Duodenal mucosa (tissue), 2 donors: ENCODE measurements around the gene C1orf146.
"Not testable (repeated sequence)": the region's sequence is repeated elsewhere in the genome, so short reads cannot be mapped to it uniquely, and the experiment has no call there.

Experiments
- H3K27ac ChIP-seq: one replicate; pipeline ENCODE4 v1.7.0; 2013; ENCODE audit warnings: low read depth, low read length
- H3K27me3 ChIP-seq, 2 donors: one replicate each; pipeline ENCODE4 v1.7.0; 2013; ENCODE audit warnings: low read length in 2 of 2, control low read depth in 1 of 2; ENCODE audit not compliant: insufficient read depth in 2 of 2, control insufficient read depth in 1 of 2
- H3K36me3 ChIP-seq, 2 donors: one replicate each; pipeline ENCODE4 v1.7.0; 2013; ENCODE audit warnings: low read length in 2 of 2, control low read depth in 1 of 2; ENCODE audit not compliant: insufficient read depth in 2 of 2, control insufficient read depth in 1 of 2
- H3K4me1 ChIP-seq, 2 donors: one replicate each; pipeline ENCODE4 v1.7.0; 2013; ENCODE audit warnings: low read length in 2 of 2, control low read depth in 1 of 2; ENCODE audit not compliant: insufficient read depth in 2 of 2, control insufficient read depth in 1 of 2
- H3K4me3 ChIP-seq, 2 donors: one replicate each; pipeline ENCODE4 v1.7.0; 2013; ENCODE audit warnings: low read length in 2 of 2, low read depth in 1 of 2
- H3K9ac ChIP-seq, 2 donors: one replicate each; pipeline ENCODE4 v1.7.0; 2013; ENCODE audit warnings: low read length in 2 of 2, low read depth in 1 of 2
- H3K9me3 ChIP-seq, 2 donors: one replicate each; pipeline ENCODE4 v1.7.0; 2013; ENCODE audit warnings: low read length in 2 of 2, control low read depth in 1 of 2; ENCODE audit not compliant: control insufficient read depth in 1 of 2

C1orf146 gene

DNA sequence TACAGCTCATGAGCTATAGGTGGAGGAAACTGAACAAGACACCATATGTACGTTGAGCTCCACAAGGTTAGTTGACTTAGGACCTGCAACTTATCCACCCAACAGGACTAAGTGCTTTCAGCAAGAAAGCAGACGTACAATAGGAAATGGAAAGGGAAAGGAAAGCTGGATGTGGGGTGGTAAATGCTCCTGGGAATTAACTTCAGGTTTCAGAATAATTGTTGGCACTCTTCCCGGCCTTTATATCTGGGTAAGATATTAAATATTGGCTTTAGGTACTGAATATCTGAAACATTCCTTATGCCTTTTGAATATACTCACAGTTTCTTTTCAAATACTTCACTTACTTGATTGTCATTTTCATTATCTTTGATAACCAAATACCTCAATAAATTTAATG is 44.8 kb downstream of the C1orf146 start:
- no peak overlapping the region for H3K27ac ChIP-seq
- no peaks in the 10 kb centered on the region for H3K4me1 ChIP-seq
- H3K9me3 ChIP-seq: no peaks in the 10 kb centered on the region
- H3K27me3 ChIP-seq: no peaks in the 10 kb centered on the region
- H3K4me3 ChIP-seq: no peak overlapping the region
- H3K9ac ChIP-seq: no peak overlapping the region
- H3K36me3 ChIP-seq: peaks cover 2 to 5% of the 10 kb centered on the region in 2 donors

- Histone ChIP-seq H3K4me3 (no peak overlapping the region), H3K27me3 (no peaks in the 10 kb centered on the region), H3K4me1 (no peaks in the 10 kb centered on the region), H3K36me3 (peaks cover 8 to 18% of the 10 kb centered on the region in 2 donors), H3K9ac (no peak overlapping the region), H3K27ac (no peak overlapping the region), H3K9me3 (no peaks in the 10 kb centered on the region)
Measured at GRCh38 chr1:92273039-92273438, 55.3 kb downstream of the C1orf146 start.

- Histone ChIP-seq H3K4me3 (no peak overlapping the region), H3K9ac (no peak overlapping the region), H3K9me3 (no peaks in the 10 kb centered on the region), H3K27me3 (no peaks in the 10 kb centered on the region), H3K36me3 (peaks cover 8 to 22% of the 10 kb centered on the region in 2 donors), H3K4me1 (no peaks in the 10 kb centered on the region), H3K27ac (no peak overlapping the region)
Measured at GRCh38 chr1:92274939-92275338, 57.2 kb downstream of the C1orf146 start.

DNA sequence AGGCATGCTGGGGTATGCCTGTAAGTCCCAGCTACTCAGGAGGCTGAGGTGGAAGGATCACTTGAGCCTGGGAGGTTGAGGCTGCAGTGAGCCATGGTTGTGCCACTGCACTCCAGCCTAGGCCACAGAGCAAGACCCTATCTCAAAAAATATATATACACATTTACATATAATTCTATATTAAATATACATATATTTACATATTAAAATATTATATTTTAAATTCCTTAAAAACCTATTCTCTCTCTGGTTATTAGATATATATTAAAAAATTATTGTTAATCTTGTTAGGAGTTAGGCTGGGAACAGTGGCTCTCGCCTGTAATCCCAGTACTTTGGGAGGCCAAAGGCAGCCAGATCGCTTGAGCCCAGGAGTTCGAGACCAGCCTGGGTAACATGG is 58.4 kb downstream of the C1orf146 start:
- Histone ChIP-seq H3K9me3 (no peaks in the 10 kb centered on the region), H3K27ac (no peak overlapping the region), H3K36me3 (peaks cover 8 to 18% of the 10 kb centered on the region in 2 donors), H3K4me1 (no peaks in the 10 kb centered on the region), H3K9ac (no peak overlapping the region), H3K27me3 (no peaks in the 10 kb centered on the region), H3K4me3 (no peak overlapping the region)

GRCh38 chr1:92277105-92277723 is 59.5 kb downstream of the C1orf146 start:
- no peaks in the 10 kb centered on the region for H3K4me1 ChIP-seq
- H3K27ac ChIP-seq: no peak overlapping the region
- H3K27me3 ChIP-seq: no peaks in the 10 kb centered on the region
- peaks cover 8 to 18% of the 10 kb centered on the region in 2 donors for H3K36me3 ChIP-seq
- H3K4me3 ChIP-seq: no peak overlapping the region
- H3K9me3 ChIP-seq: no peaks in the 10 kb centered on the region
- no peak overlapping the region for H3K9ac ChIP-seq

GRCh38 chr1:92279781-92280180 is 62.1 kb downstream of the C1orf146 start:
- not testable (repeated sequence) for H3K9ac ChIP-seq, H3K27me3 ChIP-seq, H3K4me1 ChIP-seq, H3K9me3 ChIP-seq, H3K4me3 ChIP-seq, H3K36me3 ChIP-seq, H3K27ac ChIP-seq

GRCh38 chr1:92281411-92281810 is 63.7 kb downstream of the C1orf146 start:
- H3K9me3 ChIP-seq, H3K9ac ChIP-seq, H3K4me1 ChIP-seq, H3K4me3 ChIP-seq, H3K27ac ChIP-seq, H3K27me3 ChIP-seq, H3K36me3 ChIP-seq: not testable (repeated sequence)

DNA sequence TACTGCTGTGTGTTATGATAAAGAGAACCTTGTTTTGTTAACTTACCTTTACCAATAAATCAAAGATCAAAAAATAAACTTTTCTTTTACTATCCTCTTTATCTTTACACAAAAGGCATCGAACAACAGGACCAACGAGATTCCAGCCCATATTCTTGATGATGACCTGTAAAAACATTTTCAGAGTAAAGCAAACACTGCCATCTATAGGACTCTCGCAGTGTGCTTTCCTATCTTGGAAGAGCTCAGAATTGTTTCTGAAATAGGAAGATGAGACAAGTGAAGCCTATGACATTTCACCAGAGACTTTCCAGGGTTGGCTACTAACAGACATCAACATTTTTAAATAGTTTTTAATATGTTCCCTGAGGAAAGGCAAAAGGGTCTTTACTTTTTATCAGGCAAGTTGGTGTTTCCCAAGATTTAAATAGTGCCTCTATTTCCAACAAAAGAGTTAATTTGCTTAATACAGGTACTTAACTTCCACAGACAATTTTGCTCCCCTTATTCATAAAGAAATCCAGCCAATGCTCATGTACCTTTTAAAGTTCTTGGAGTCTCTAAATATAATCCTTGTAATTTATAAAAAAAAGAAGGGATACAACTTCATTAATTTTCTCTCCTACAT is 73.8 kb downstream of the C1orf146 start:
- H3K9me3 ChIP-seq: no peaks in the 10 kb centered on the region
- no peak overlapping the region for H3K9ac ChIP-seq
- no peak overlapping the region for H3K27ac ChIP-seq
- no peaks in the 10 kb centered on the region for H3K27me3 ChIP-seq
- no peaks in the 10 kb centered on the region for H3K4me1 ChIP-seq
- H3K4me3 ChIP-seq: no peak overlapping the region
- peaks cover 0 to 9% of the 10 kb centered on the region in 2 donors for H3K36me3 ChIP-seq
